Naive thymus-derived CD4-positive, alpha-beta T cell (primary cell): Measurements from ENCODE around the gene C8G. TPM values are rescaled to one million over a fixed set of nuclear protein-coding genes. Genes with fewer than 3 reads are reported as not detected.
A peak's percentile ranks its signal among the peaks of the same experiment; 100 is the strongest.

Experiments
- ATAC-seq: fragments of 150-1000 bp; cut with Tn5 transposase; 2 replicates; pipeline ENCODE4 v1.10.0; 2021; ENCODE audit warnings: mild to moderate bottlenecking, moderate library complexity
- CTCF ChIA-PET: fragments of 350-600 bp; sonication (Branson Sonifier 250); formaldehyde crosslinking; loops from one replicate; lab custom pipeline; 2021; ENCODE audit warnings: antibody characterized with exemption; lab: Charles Lee
- POLR2A ChIA-PET: fragments of 350-600 bp; sonication (Branson Sonifier 250); formaldehyde crosslinking; loops from one replicate; lab custom pipeline; 2021; ENCODE audit warnings: antibody characterized with exemption, inconsistent platforms; lab: Charles Lee
- DNase-seq, 9 donors: peaks; one replicate each; pipeline versions ENCODE4 v3.0.0 to v3.0.0-alpha.2; 2020 to 2022; ENCODE audit warnings: mixed read lengths in 1 of 9
- H3K27ac ChIP-seq: one replicate; pipeline ENCODE4 v1.7.0; 2013; ENCODE audit warnings: mild to moderate bottlenecking, low read depth, low read length, moderate library complexity
- H3K27me3 ChIP-seq, 2 donors: one replicate each; pipeline ENCODE4 v1.7.0; 2013; ENCODE audit warnings: low read length in 2 of 2, mild to moderate bottlenecking in 2 of 2, moderate library complexity in 2 of 2; ENCODE audit not compliant: control insufficient read depth in 2 of 2, insufficient read depth in 2 of 2
- H3K36me3 ChIP-seq, 3 experiments: 1 replicate in 2 of 3; 2 replicates in 1 of 3; pipeline ENCODE4 v1.7.0; 2013; ENCODE audit warnings: low read length in 3 of 3, mild to moderate bottlenecking in 3 of 3, moderate library complexity in 1 of 3; ENCODE audit not compliant: insufficient read depth in 3 of 3, control insufficient read depth in 2 of 3
- H3K4me1 ChIP-seq, 2 donors: one replicate each; pipeline ENCODE4 v1.7.0; 2013; ENCODE audit warnings: low read length in 2 of 2, mild to moderate bottlenecking in 2 of 2, moderate library complexity in 1 of 2; ENCODE audit not compliant: control insufficient read depth in 2 of 2, insufficient read depth in 2 of 2
- H3K4me3 ChIP-seq: 2 replicates; pipeline ENCODE4 v1.7.0; 2013; ENCODE audit warnings: mild to moderate bottlenecking, low read length
- H3K9me3 ChIP-seq, 3 experiments: 1 replicate in 2 of 3; 2 replicates in 1 of 3; pipeline ENCODE4 v1.7.0; 2013; ENCODE audit warnings: low read length in 3 of 3; ENCODE audit not compliant: control insufficient read depth in 2 of 3
- H3K27ac Mint-ChIP-seq, 9 donors: one replicate each; pipeline ENCODE4 v1.8.0; 2020 to 2022; ENCODE audit warnings: mixed read lengths in 9 of 9, mild to moderate bottlenecking in 8 of 9, moderate library complexity in 5 of 9, inconsistent platforms in 2 of 9
- H3K27me3 Mint-ChIP-seq, 5 donors: one replicate each; pipeline ENCODE4 v1.8.0; 2021 to 2022; ENCODE audit warnings: mixed read lengths in 5 of 5, mild to moderate bottlenecking in 1 of 5
- H3K36me3 Mint-ChIP-seq, 5 donors: one replicate each; pipeline ENCODE4 v1.8.0; 2020 to 2022; ENCODE audit warnings: mixed read lengths in 5 of 5, mild to moderate bottlenecking in 3 of 5, inconsistent platforms in 1 of 5
- H3K4me1 Mint-ChIP-seq, 7 donors: one replicate each; pipeline ENCODE4 v1.8.0; 2020 to 2022; ENCODE audit warnings: mixed read lengths in 7 of 7, mild to moderate bottlenecking in 3 of 7, inconsistent platforms in 1 of 7
- H3K4me3 Mint-ChIP-seq, 10 donors: one replicate each; pipeline ENCODE4 v1.8.0; 2020 to 2022; ENCODE audit warnings: mild to moderate bottlenecking in 10 of 10, mixed read lengths in 10 of 10, moderate library complexity in 6 of 10, inconsistent platforms in 2 of 10
- H3K9me3 Mint-ChIP-seq, 11 donors: one replicate each; pipeline ENCODE4 v1.8.0; 2020 to 2022; ENCODE audit warnings: mixed read lengths in 11 of 11, mild to moderate bottlenecking in 4 of 11, inconsistent platforms in 1 of 11, moderate library complexity in 1 of 11
- intact Hi-C, 2 donors: fragments of 100-400 bp; cut with micrococcal nuclease; formaldehyde crosslinking; loops; one replicate each; pipeline ENCODE4 v1.15.1; 2023
- polyA plus RNA-seq, 2 donors: library from polyadenylated mRNA; unstranded; fragments of 300-500 nt; fragmentation: Illumina TruSeq; gene quantifications; one replicate each; pipeline ENCODE4 v1.2.3, GENCODE V29; 2021
- total RNA-seq, 6 experiments: library from RNA in 5 of 6; stranded (reverse) in 5 of 6; gene quantifications; 1 replicate in 5 of 6; 2 replicates in 1 of 6; pipeline ENCODE4 v1.2.3 and lab custom pipeline; 2021 to 2026

C8G gene
- total and polyA plus RNA-seq, 7 experiments from 2014 or later, result 0.77 to 3.6 (median 1.4) TPM; not detected in 2

- H3K27ac ChIP-seq, result no peak overlapping the region
- peak; percentile 87 for ATAC-seq
- Mint-ChIP-seq H3K4me3 (peak overlapping the region in 3 of 10 donors; percentile 12 to 37 (median 23)), H3K36me3 (no peaks in the 10 kb centered on the region), H3K9me3 (no peaks in the 10 kb centered on the region), H3K4me1 (peaks cover 0 to 19% (median 7%) of the 10 kb centered on the region in 7 donors), H3K27ac (no peak overlapping the region), H3K27me3 (peaks cover 0 to 9% (median 3%) of the 10 kb centered on the region in 5 donors)
- H3K4me3 ChIP-seq, result no peak overlapping the region
- H3K27me3 ChIP-seq, result peaks cover 0 to under 1% of the 10 kb centered on the region in 2 donors
- POLR2A ChIA-PET, result interaction anchor here (1.1 kb wide), 1 partner anchor 30 kb away, joined by 3 read pairs; no protein-coding TSS in a partner anchor
- CTCF ChIA-PET, result no interaction called here
- DNase-seq, result peak; percentile 40 to 82 (median 51)
- intact Hi-C loops, result loop anchor here (1.0 kb wide), 4 partner anchors 14 to 188 kb away; partner anchors contain the start of gene PAXX (in 2 of the 2)
- peaks cover 13 to 23% of the 10 kb centered on the region in 2 donors for H3K4me1 ChIP-seq
- no peaks in the 10 kb centered on the region for H3K9me3 ChIP-seq
- H3K36me3 ChIP-seq, result no peaks in the 10 kb centered on the region
Observed at GRCh38 chr9:136978073-136978864, 33.2 kb downstream of the C8G start.

GRCh38 chr9:136978865-136979544 lies 34.0 kb downstream of the C8G start:
- intact Hi-C loops, result loop anchor here (1.0 kb wide), 4 partner anchors 13 to 189 kb away; partner anchors contain the start of gene PAXX (in 2 of the 2)
- Histone ChIP-seq H3K27ac (no peak overlapping the region), H3K36me3 (no peaks in the 10 kb centered on the region), H3K4me1 (peaks cover 13 to 21% of the 10 kb centered on the region in 2 donors), H3K4me3 (no peak overlapping the region), H3K27me3 (peaks cover 0 to 6% of the 10 kb centered on the region in 2 donors), H3K9me3 (no peaks in the 10 kb centered on the region)
- peak overlapping the region in 1 of 10 donors; percentile 18 for H3K4me3 Mint-ChIP-seq
- ChIA-PET CTCF (no interaction called here), POLR2A (interaction anchor here (1.1 kb wide), 1 partner anchor 31 kb away, joined by 3 read pairs; no protein-coding TSS in a partner anchor)
- H3K27me3 Mint-ChIP-seq, result peaks cover 4 to 13% (median 8%) of the 10 kb centered on the region in 5 donors
- no peak for DNase-seq
- peaks cover 0 to 23% (median 8%) of the 10 kb centered on the region in 7 donors for H3K4me1 Mint-ChIP-seq
- no peak overlapping the region for H3K27ac Mint-ChIP-seq
- no peak for ATAC-seq
- peaks cover 0 to 3% (median 3%) of the 10 kb centered on the region in 5 donors for H3K36me3 Mint-ChIP-seq
- H3K9me3 Mint-ChIP-seq, result no peaks in the 10 kb centered on the region

GRCh38 chr9:136979769-136980587 lies 34.9 kb downstream of the C8G start:
- Mint-ChIP-seq H3K4me1 (peaks cover 0 to 22% (median 10%) of the 10 kb centered on the region in 7 donors), H3K36me3 (peaks cover 0 to 5% (median 3%) of the 10 kb centered on the region in 5 donors), H3K4me3 (no peak overlapping the region), H3K9me3 (no peaks in the 10 kb centered on the region), H3K27ac (peak overlapping the region in 2 of 9 donors; percentile 25 to 80), H3K27me3 (peaks cover 6 to 21% (median 10%) of the 10 kb centered on the region in 5 donors)
- Histone ChIP-seq H3K36me3 (no peaks in the 10 kb centered on the region), H3K27ac (no peak overlapping the region), H3K4me3 (no peak overlapping the region), H3K9me3 (no peaks in the 10 kb centered on the region), H3K27me3 (peaks cover 0 to 6% of the 10 kb centered on the region in 2 donors), H3K4me1 (peaks cover 11 to 12% of the 10 kb centered on the region in 2 donors)
- ChIA-PET CTCF (interaction anchor here (1.2 kb wide), 1 partner anchor 13 kb away, joined by 3 read pairs; no protein-coding TSS in a partner anchor), POLR2A (interaction anchor here (1.0 kb wide), 1 partner anchor 12 kb away, joined by 3 read pairs; no protein-coding TSS in a partner anchor)
- intact Hi-C loops, result no loop called here
- ATAC-seq, result no peak
- DNase-seq, result no peak

GRCh38 chr9:136980669-136981478 lies 35.8 kb downstream of the C8G start:
- ChIA-PET POLR2A (interaction anchor here (1.0 kb wide), 1 partner anchor 11 kb away, joined by 3 read pairs; no protein-coding TSS in a partner anchor), CTCF (interaction anchor here (1.2 kb wide), 1 partner anchor 12 kb away, joined by 3 read pairs; no protein-coding TSS in a partner anchor)
- Histone ChIP-seq H3K27ac (no peak overlapping the region), H3K36me3 (no peaks in the 10 kb centered on the region), H3K4me3 (no peak overlapping the region), H3K4me1 (peaks cover 2 to 3% of the 10 kb centered on the region in 2 donors), H3K27me3 (peaks cover 0 to 6% of the 10 kb centered on the region in 2 donors), H3K9me3 (no peaks in the 10 kb centered on the region)
- no peak overlapping the region for H3K4me3 Mint-ChIP-seq
- peak overlapping the region in 2 of 9 donors; percentile 20 to 25 for H3K27ac Mint-ChIP-seq
- no peak for ATAC-seq
- no peaks in the 10 kb centered on the region for H3K9me3 Mint-ChIP-seq
- peaks cover 0 to 13% (median 5%) of the 10 kb centered on the region in 7 donors for H3K4me1 Mint-ChIP-seq
- no peak for DNase-seq
- peaks cover 0 to 5% (median 3%) of the 10 kb centered on the region in 5 donors for H3K36me3 Mint-ChIP-seq
- intact Hi-C loops, result no loop called here
- peaks cover 6 to 20% (median 10%) of the 10 kb centered on the region in 5 donors for H3K27me3 Mint-ChIP-seq

GRCh38 chr9:136981588-136982231 lies 36.7 kb downstream of the C8G start:
- intact Hi-C loops, result no loop called here
- H3K27me3 ChIP-seq, result peaks cover 0 to 6% of the 10 kb centered on the region in 2 donors
- Mint-ChIP-seq H3K9me3 (no peaks in the 10 kb centered on the region), H3K27ac (no peak overlapping the region), H3K36me3 (peaks cover 0 to 5% (median 3%) of the 10 kb centered on the region in 5 donors), H3K4me3 (no peak overlapping the region), H3K4me1 (peaks cover 0 to 6% (median 5%) of the 10 kb centered on the region in 7 donors), H3K27me3 (peaks cover 11 to 26% (median 15%) of the 10 kb centered on the region in 5 donors)
- ATAC-seq (no peak), DNase-seq (no peak)
- ChIA-PET CTCF (interaction anchor here (1.2 kb wide), 1 partner anchor 11 kb away, joined by 3 read pairs; no protein-coding TSS in a partner anchor), POLR2A (no interaction called here)
- H3K4me1 ChIP-seq, result no peaks in the 10 kb centered on the region
- H3K27ac ChIP-seq, result no peak overlapping the region
- H3K9me3 ChIP-seq, result no peaks in the 10 kb centered on the region
- no peak overlapping the region for H3K4me3 ChIP-seq
- no peaks in the 10 kb centered on the region for H3K36me3 ChIP-seq
